Smooth muscle cell of the brain vasculature (primary cell): ENCODE measurements around the gene SPPL2B.

Source experiments
- DNase-seq: peaks from one replicate; pipeline ENCODE4 v3.0.0-alpha.2; 2012; ENCODE audit warnings: low read depth, low spot score

The SPPL2B gene

GRCh38 chr19:2300533-2300932 is 28.0 kb upstream of the SPPL2B start:
- DNase-seq, result no peak

GRCh38 chr19:2302319-2303210 is 25.9 kb upstream of the SPPL2B start:
- no peak for DNase-seq

GRCh38 chr19:2303211-2303798 is 25.2 kb upstream of the SPPL2B start:
- DNase-seq, result no peak

- no peak for DNase-seq
These were observed 22.8 kb upstream of the SPPL2B start for GRCh38 chr19:2305452-2306280.

GRCh38 chr19:2306281-2306806 is 22.1 kb upstream of the SPPL2B start:
- DNase-seq, result no peak

- DNase-seq, result no peak
These were observed 21.5 kb upstream of the SPPL2B start for GRCh38 chr19:2306971-2307370.

GRCh38 chr19:2307518-2308012 is 20.9 kb upstream of the SPPL2B start:
- no peak for DNase-seq

GRCh38 chr19:2308114-2308556 is 20.3 kb upstream of the SPPL2B start, which contains the start of gene LINGO3:
Gene LINGO3 (minus strand): TSS chr19:2308154. CDS start chr19:2291776, 16,378 bp downstream.
- DNase-seq, result no peak

GRCh38 chr19:2309734-2310362 is 18.6 kb upstream of the SPPL2B start:
- no peak for DNase-seq

- no peak for DNase-seq
These were observed 17.4 kb upstream of the SPPL2B start for GRCh38 chr19:2311093-2311492.

- DNase-seq, result no peak
These were observed 15.5 kb upstream of the SPPL2B start for GRCh38 chr19:2312820-2313501.

- no peak for DNase-seq
These were observed 13.2 kb upstream of the SPPL2B start for GRCh38 chr19:2315121-2315817.

GRCh38 chr19:2315818-2316353 is 12.6 kb upstream of the SPPL2B start:
- DNase-seq, result no peak

- DNase-seq, result no peak
These were observed 11.2 kb upstream of the SPPL2B start for GRCh38 chr19:2317300-2317699.

GRCh38 chr19:2317756-2318155 is 10.7 kb upstream of the SPPL2B start:
- DNase-seq, result no peak

- no peak for DNase-seq
These were observed 9.6 kb upstream of the SPPL2B start for GRCh38 chr19:2318923-2319322.

- no peak for DNase-seq
These were observed 8.9 kb upstream of the SPPL2B start for GRCh38 chr19:2319551-2319950.

GRCh38 chr19:2320049-2320448 is 8.4 kb upstream of the SPPL2B start:
- DNase-seq, result no peak

GRCh38 chr19:2320939-2321338 is 7.5 kb upstream of the SPPL2B start:
- no peak for DNase-seq
